NCI-H774 (cell line): ENCODE results near the gene FANCC.

Experiments
- DNase-seq: peaks from one replicate; lab custom pipeline; 2025; lab: John Stamatoyannopoulos, UW

Gene FANCC

DNA sequence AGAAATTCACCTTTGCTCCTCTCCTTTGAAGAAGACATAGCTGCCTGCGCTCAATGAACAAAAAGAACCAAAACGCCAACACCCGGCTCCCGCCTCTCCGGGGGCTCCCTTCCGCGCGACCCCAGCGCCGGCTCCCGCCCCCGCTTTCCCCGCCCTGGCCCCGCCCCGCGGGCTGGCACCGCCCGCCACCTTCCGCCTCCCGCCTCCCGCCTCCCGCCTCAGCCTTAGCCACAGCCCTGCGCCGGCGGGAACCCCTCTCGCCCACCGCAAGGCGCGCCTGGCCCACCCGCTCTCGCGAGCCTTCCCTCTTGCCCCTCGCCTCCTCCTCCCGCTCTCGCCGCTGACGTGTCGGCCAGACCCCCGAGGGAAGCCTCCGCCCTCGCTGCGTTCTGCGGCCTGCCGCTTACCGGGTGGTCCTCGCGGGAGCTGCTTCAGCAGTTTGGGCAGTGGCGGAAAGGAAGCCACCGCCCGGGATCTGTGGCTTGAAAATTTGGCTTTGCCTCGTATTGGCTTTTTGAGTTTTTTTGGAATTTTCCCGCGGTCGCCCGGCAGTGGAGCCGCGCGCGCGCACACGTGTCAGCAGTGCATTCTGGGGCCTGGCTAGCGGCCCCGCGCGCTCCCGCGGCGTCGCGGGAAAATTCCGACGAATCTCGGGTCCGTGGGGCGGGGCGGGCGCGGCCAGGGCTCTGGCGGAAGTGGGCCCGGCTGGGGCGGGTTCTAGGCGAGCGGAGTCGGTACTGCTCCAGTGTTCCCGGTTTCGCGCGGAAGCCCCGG, at the start of gene FANCC:
FANCC (minus strand) TSS at position 591 of the 774 bp plus-strand sequence. CDS start 68,418 bp downstream, outside the sequence.
- DNase-seq = peak; percentile 91

- no peak for DNase-seq
These were observed 49.3 kb upstream of the FANCC start for GRCh38 chr9:95366731-95367325.

- DNase-seq = no peak
These were observed 48.3 kb upstream of the FANCC start for GRCh38 chr9:95365766-95366165.

GRCh38 chr9:95363051-95363841, 45.7 kb upstream of the FANCC start:
- no peak for DNase-seq

- DNase-seq = no peak
These were observed 43.4 kb upstream of the FANCC start for GRCh38 chr9:95360866-95361265.

GRCh38 chr9:95357316-95357715, 39.8 kb upstream of the FANCC start:
- no peak for DNase-seq

- DNase-seq = no peak
These were observed 38.0 kb upstream of the FANCC start for GRCh38 chr9:95355500-95355899.

DNA sequence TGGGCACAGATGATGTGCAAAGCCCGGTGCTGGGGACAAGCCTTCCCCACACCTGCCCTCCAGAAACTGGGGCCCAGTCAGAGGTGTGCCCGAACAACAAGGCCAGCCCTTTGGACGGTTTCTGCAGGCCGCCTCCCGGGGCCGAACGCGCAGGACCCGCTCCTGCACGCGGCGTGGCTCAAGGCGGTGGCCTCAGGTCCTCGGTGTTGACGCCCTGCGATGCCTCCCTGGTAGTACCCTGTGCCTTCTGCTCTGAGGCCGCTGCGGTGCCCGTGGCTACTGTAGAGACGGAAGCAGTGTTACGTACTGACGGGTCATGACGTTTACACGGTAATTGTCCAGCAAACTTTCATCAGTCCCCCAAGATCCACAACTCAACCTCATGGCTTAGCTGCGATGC, 33.5 kb upstream of the FANCC start:
- DNase-seq = no peak

DNA sequence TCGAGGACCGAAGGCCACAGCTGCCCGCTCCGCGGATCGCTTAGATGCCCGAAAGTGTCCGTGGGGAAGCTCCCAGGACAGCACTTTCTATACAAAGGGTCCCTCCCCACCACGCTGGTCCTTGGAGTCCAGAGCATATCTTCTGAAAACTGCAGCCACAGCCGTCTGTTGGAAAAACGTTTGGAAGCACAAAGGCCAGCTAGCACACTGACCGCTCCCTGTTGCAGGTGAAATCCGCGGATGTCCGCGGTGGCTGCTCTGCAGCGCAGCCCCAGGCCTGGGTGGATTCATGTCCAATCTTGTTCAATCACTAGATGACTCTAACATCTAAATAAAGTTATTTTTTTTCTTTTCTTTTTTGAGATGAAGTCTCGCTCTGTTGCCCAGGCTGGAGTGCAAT, 32.8 kb upstream of the FANCC start:
- no peak for DNase-seq

GRCh38 chr9:95349091-95350038, 31.9 kb upstream of the FANCC start:
- no peak for DNase-seq

GRCh38 chr9:95346021-95346420, 28.5 kb upstream of the FANCC start:
- DNase-seq = no peak

DNA sequence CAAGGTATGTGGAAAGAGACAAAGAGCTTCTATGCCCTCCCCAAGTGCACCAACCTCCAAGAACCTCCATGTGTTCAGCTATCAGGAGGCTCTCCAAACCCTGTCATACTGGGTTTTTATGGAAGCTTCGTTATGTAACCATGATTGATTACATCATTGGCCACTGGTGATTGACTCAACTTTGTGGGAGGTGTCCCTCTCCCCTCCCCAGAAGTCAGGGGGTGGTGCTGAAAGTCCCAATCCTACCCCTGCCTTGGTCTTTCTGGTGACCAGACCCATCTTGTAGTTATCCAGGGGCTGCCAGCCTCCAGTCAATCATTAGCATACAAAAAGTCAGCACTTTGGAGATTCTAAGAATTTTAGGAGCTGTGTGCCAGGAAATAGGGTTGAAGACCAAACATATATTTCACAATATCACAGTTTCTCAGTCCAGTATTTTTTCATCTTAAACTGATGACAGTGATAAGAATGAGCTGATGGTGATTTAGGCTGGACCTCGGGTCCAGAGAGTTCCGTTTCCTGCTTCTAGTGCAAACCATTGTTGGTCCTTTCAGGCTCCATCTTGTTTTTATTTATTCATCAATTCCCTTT, 27.3 kb upstream of the FANCC start:
- no peak for DNase-seq

DNA sequence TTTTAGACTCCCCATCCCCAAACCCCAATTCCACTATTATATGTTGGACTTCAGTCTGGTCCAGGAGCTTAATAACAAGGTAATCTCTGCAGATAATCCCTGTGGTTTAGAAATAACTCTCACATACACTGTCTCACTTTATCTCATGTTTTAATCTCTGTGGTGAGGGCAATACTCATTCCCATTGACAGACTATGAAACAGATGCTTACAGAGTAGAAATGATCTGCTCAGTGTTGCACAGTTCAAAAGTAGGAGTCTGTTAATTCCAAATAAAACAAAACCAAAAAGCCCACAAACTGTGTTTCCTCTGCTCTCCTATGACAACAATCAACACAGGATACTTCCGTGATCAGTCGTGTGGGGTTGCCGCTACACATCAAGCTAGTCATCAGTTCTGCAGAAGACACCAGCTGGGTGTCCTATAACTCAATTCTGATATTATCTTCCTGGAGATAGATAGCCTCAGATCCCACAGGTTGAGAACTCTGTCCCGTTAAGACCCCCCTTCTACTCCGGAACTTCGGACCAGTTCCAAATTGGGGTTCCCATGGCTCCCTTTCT, 26.3 kb upstream of the FANCC start:
- DNase-seq = no peak

- DNase-seq = no peak
These were observed 25.1 kb upstream of the FANCC start for GRCh38 chr9:95342571-95342970.

DNA sequence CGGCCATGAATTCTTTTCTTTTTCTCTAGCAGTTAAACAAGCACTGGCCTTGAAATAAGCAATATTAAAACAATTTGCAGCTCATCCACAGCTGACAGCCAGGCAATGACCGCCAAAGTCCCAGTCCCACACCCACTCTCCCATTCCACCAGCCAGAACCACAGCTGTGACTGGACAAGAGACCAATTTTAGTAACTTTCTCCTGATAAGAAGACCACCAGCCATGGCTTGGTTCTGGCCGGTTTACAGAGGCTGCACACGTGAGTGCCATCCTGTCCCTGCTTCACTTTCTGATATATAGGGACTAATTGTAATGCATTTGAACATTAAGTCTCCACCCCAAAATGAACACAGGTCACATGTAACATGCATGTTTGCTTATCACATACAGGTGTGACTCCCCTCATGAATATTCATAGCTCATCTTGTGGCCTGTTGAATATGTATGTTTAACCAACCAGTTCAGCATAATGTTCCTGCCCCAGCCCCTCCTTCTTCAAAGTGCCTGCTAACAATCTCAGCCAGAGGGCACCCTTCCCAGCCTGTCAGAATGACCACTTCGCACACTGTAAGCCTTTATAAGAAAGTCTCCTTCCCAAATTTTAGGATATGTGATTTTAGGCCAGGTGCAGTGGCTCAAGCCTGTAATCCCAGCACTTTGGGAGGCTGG, 23.9 kb upstream of the FANCC start:
- DNase-seq = no peak

- no peak for DNase-seq
These were observed 20.7 kb upstream of the FANCC start for GRCh38 chr9:95338243-95338642.

GRCh38 chr9:95336281-95336680, 18.8 kb upstream of the FANCC start:
- no peak for DNase-seq

GRCh38 chr9:95333426-95333825, 15.9 kb upstream of the FANCC start:
- DNase-seq = no peak

DNA sequence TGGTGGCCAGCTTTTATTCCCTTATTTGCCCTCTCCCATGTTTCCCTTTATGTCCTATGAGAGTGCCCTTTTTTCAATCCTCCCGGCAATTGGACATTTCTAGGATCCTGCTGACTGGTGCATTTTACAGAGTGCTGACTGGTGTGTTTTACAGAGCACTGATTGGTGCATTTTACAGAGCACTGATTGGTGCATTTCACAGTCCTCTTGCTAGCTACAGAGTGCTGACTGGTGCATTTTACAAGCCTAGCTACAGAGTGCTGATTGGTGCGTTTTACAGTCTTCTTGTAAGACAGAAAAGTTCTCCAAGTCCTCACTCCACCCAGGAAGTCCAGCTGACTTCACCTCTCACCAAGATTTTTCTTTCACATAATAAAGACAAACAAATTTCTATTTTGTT, 15.4 kb upstream of the FANCC start:
- no peak for DNase-seq

DNA sequence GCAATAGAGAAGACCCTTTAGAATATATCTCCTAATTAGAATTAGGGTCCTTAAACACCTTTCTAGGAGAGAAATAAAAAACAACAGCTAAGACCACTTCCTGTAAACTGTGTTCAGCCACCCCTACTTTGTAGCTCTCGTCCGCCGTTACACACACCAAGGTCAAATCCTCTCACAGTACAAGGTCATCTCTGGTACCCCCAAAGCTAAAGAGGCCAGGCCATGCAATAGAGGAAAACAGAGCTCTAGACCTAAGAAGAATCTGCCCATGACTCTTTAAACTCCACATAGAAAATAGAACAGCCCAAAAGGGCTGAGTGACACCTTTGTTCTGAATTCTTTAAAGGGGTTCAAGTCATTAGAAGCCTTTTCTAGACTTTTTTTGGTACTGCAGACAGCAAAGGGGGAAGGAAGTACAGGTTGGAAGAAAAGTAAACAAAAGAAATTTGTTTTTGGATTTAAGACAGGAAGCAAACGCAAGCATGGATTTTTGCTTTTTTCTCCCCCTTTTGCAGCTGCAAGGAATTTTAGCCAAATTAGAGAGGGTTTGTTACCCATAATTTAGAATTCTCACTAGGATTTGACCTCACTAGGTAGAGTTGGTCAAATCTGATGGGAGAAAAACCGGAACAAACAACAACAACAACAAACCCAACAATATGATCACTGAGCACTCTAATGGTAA, 13.4 kb upstream of the FANCC start:
- no peak for DNase-seq
